Measurements from ENCODE around the gene PRR11. TPM values are rescaled to one million over a fixed set of nuclear protein-coding genes. Genes with fewer than 3 reads are reported as not detected.

PRR11 gene
- total RNA-seq, 1 donor from 2014 or later = 9.6 TPM

GRCh38 chr17:59199398-59199797 lies 43.9 kb downstream of the PRR11 start:
- no peak overlapping the region for H3K27ac Mint-ChIP-seq (ENCODE audit: unreplicated experiment)
- H3K4me3 Mint-ChIP-seq (ENCODE audit: unreplicated experiment) = no peak overlapping the region
- no peak for TF ChIP-seq CTCF (IDR thresholded peaks at IDR 0.05; ENCODE audit: partially characterized antibody, unreplicated experiment)
- no peak for DNase-seq
- no peaks in the 10 kb centered on the region for H3K36me3 Mint-ChIP-seq (ENCODE audit: unreplicated experiment)
- H3K4me1 Mint-ChIP-seq (ENCODE audit: low read depth, unreplicated experiment) = no peaks in the 10 kb centered on the region
- H3K9me3 Mint-ChIP-seq (ENCODE audit: unreplicated experiment) = no peaks in the 10 kb centered on the region
- H3K27me3 Mint-ChIP-seq (ENCODE audit: unreplicated experiment) = no peaks in the 10 kb centered on the region

- Mint-ChIP-seq H3K4me3 (ENCODE audit: unreplicated experiment) (no peak overlapping the region), H3K27me3 (ENCODE audit: unreplicated experiment) (no peaks in the 10 kb centered on the region), H3K27ac (ENCODE audit: unreplicated experiment) (no peak overlapping the region), H3K4me1 (ENCODE audit: low read depth, unreplicated experiment) (no peaks in the 10 kb centered on the region), H3K9me3 (ENCODE audit: unreplicated experiment) (no peaks in the 10 kb centered on the region), H3K36me3 (ENCODE audit: unreplicated experiment) (no peaks in the 10 kb centered on the region)
- TF ChIP-seq CTCF (IDR thresholded peaks at IDR 0.05; ENCODE audit: partially characterized antibody, unreplicated experiment) = no peak
- DNase-seq = no peak
These were observed 46.8 kb downstream of the PRR11 start for GRCh38 chr17:59202320-59202719.

- Mint-ChIP-seq H3K27ac (ENCODE audit: unreplicated experiment) (peak overlapping the region; percentile 94), H3K4me1 (ENCODE audit: low read depth, unreplicated experiment) (peaks cover 1% of the 10 kb centered on the region)
- no peak for DNase-seq
These were observed 63.8 kb downstream of the PRR11 start for GRCh38 chr17:59219370-59219769.

GRCh38 chr17:59219992-59220327 lies 64.4 kb downstream of the PRR11 start:
- no peak for DNase-seq
- H3K36me3 Mint-ChIP-seq (ENCODE audit: unreplicated experiment) = no peaks in the 10 kb centered on the region
- peaks cover 10% of the 10 kb centered on the region for H3K9me3 Mint-ChIP-seq (ENCODE audit: unreplicated experiment)
- H3K4me1 Mint-ChIP-seq (ENCODE audit: low read depth, unreplicated experiment) = peaks cover 1% of the 10 kb centered on the region
- H3K27me3 Mint-ChIP-seq (ENCODE audit: unreplicated experiment) = peaks cover 5% of the 10 kb centered on the region
- peak overlapping the region; percentile 94 for H3K27ac Mint-ChIP-seq (ENCODE audit: unreplicated experiment)
- TF ChIP-seq CTCF (IDR thresholded peaks at IDR 0.05; ENCODE audit: partially characterized antibody, unreplicated experiment) = no peak
- H3K4me3 Mint-ChIP-seq (ENCODE audit: unreplicated experiment) = peak overlapping the region; percentile 100

More at GRCh38 chr17:59219370-59219769, 63.8 kb downstream of the PRR11 start:
- peaks cover 10% of the 10 kb centered on the region for H3K9me3 Mint-ChIP-seq (ENCODE audit: unreplicated experiment)
- TF ChIP-seq CTCF (IDR thresholded peaks at IDR 0.05; ENCODE audit: partially characterized antibody, unreplicated experiment) = no peak
- peaks cover 5% of the 10 kb centered on the region for H3K27me3 Mint-ChIP-seq (ENCODE audit: unreplicated experiment)
- peak overlapping the region; percentile 100 for H3K4me3 Mint-ChIP-seq (ENCODE audit: unreplicated experiment)
- no peaks in the 10 kb centered on the region for H3K36me3 Mint-ChIP-seq (ENCODE audit: unreplicated experiment)

- Mint-ChIP-seq H3K27me3 (ENCODE audit: unreplicated experiment) (peaks cover 5% of the 10 kb centered on the region), H3K9me3 (ENCODE audit: unreplicated experiment) (peaks cover 10% of the 10 kb centered on the region), H3K36me3 (ENCODE audit: unreplicated experiment) (no peaks in the 10 kb centered on the region), H3K27ac (ENCODE audit: unreplicated experiment) (peak within 1 kb of the TSS; percentile 100), H3K4me1 (ENCODE audit: low read depth, unreplicated experiment) (peaks cover 1% of the 10 kb centered on the region), H3K4me3 (ENCODE audit: unreplicated experiment) (peak within 1 kb of the TSS; percentile 100)
- TF ChIP-seq CTCF (IDR thresholded peaks at IDR 0.05; ENCODE audit: partially characterized antibody, unreplicated experiment) = peak; percentile 65
- DNase-seq = peak; percentile 99
These were observed 65.0 kb downstream of the PRR11 start, which contains the start of gene GDPD1 for GRCh38 chr17:59220328-59221158. Gene GDPD1, plus strand, starts transcription at chr17:59220511. Its CDS starts 99 bp downstream, at chr17:59220610.
